NT2/D1 (cell line): ENCODE measurements around the gene RETREG3.

Experiments used
- YY1 ChIP-seq: IDR thresholded peaks from 2 replicates; pipeline ENCODE4 v1.6.1; 2011; ENCODE audit not compliant: insufficient read length, insufficient read depth
- ZNF274 ChIP-seq: IDR thresholded peaks from 2 replicates; pipeline ENCODE4 v1.6.1; 2011; ENCODE audit warnings: mild to moderate bottlenecking, low read depth, low read length

- no peak for TF ChIP-seq ZNF274
- no peak for TF ChIP-seq YY1
These were observed 48.9 kb downstream of the RETREG3 start for GRCh38 chr17:42560246-42560645.
